GM12878 (cell line): ENCODE measurements around the gene KCNK4. TPM values are rescaled to one million over a fixed set of nuclear protein-coding genes. Genes with fewer than 3 reads are reported as not detected.

Source experiments
- ATAC-seq: fragments of 200-7000 bp; cut with Tn5 transposase; 3 replicates; pipeline ENCODE4 v1.9.1; 2020; ENCODE audit warnings: mild to moderate bottlenecking, moderate library complexity
- BruUV-seq: library from RNA; stranded (reverse); fragments of 400-500 nt; replicated peaks from 2 replicates; lab custom pipeline; 2021; lab: Mats Ljungman, UMichigan
- CTCF ChIA-PET: fragments of 300-600 bp; sonication (Branson Sonifier 250); formaldehyde crosslinking; extraction: SDS; loops from one replicate; lab custom pipeline; 2021; ENCODE audit warnings: inconsistent platforms; lab: Yijun Ruan, JAX
- POLR2A ChIA-PET: fragments of 350-600 bp; formaldehyde crosslinking; extraction: SDS; loops from one replicate; lab custom pipeline; 2021; ENCODE audit warnings: inconsistent platforms; lab: Charles Lee
- RAD21 ChIA-PET: fragments of 300-600 bp; sonication (Branson Sonifier 250); formaldehyde crosslinking; loops from one replicate; lab custom pipeline; 2023; ENCODE audit warnings: antibody characterized with exemption; ENCODE audit not compliant: unreplicated experiment; lab: Charles Lee
- SMC1A ChIA-PET: fragments of 300-600 bp; sonication (Branson Sonifier 250); formaldehyde crosslinking; loops from one replicate; lab custom pipeline; 2023; ENCODE audit not compliant: unreplicated experiment, uncharacterized antibody; lab: Charles Lee
- DNase-seq: peaks from one replicate; pipeline ENCODE4 v3.0.0-alpha.2; 2011; ENCODE audit warnings: low read depth, low spot score
- FAIRE-seq: peaks from 3 replicates; lab custom pipeline; 2011; peaks lifted over from hg19 to GRCh38; lab: Jason Lieb, UNC
- H2AFZ ChIP-seq: 2 replicates; pipeline ENCODE4 v1.6.0; 2011; ENCODE audit warnings: low read depth, low read length, control low read depth; ENCODE audit not compliant: control insufficient read depth
- H3K27ac ChIP-seq: 2 replicates; pipeline ENCODE4 v1.5.1; 2011; ENCODE audit warnings: control low read depth; ENCODE audit not compliant: control insufficient read depth, insufficient read depth
- H3K27me3 ChIP-seq, 2 experiments: replicated peaks in 1 of 2; 2 replicates each; pipeline versions ENCODE4 v1.6.0 to v1.6.1; 2011; ENCODE audit warnings: low read length in 1 of 2; ENCODE audit not compliant: control insufficient read depth in 2 of 2, insufficient read depth in 2 of 2
- H3K36me3 ChIP-seq, 2 experiments: 2 replicates each; pipeline ENCODE4 v1.5.1; 2011; ENCODE audit warnings: low read length in 1 of 2; ENCODE audit not compliant: control insufficient read depth in 2 of 2, insufficient read depth in 2 of 2
- H3K4me1 ChIP-seq: 2 replicates; pipeline ENCODE4 v1.6.1; 2011; ENCODE audit warnings: mild to moderate bottlenecking, low read length, moderate library complexity, mixed read lengths; ENCODE audit not compliant: control insufficient read depth, insufficient read depth
- H3K4me2 ChIP-seq: 2 replicates; pipeline ENCODE4 v1.6.0; 2011; ENCODE audit warnings: control low read depth; ENCODE audit not compliant: control insufficient read depth, insufficient read depth
- H3K4me3 ChIP-seq: fragments of 200-600 bp; sonication (generic); 2 replicates; pipeline ENCODE4 v1.5.1; 2016
- H3K79me2 ChIP-seq: 2 replicates; pipeline ENCODE4 v1.6.0; 2011; ENCODE audit warnings: low read length; ENCODE audit not compliant: control insufficient read depth, insufficient read depth
- H3K9ac ChIP-seq: 2 replicates; pipeline ENCODE4 v1.8.0; 2011; ENCODE audit warnings: low read length, control low read depth, mixed read lengths; ENCODE audit not compliant: control insufficient read depth, insufficient read depth
- H3K9me3 ChIP-seq: replicated peaks from 3 replicates; pipeline ENCODE4 v1.5.1; 2011; ENCODE audit warnings: mild to moderate bottlenecking, low read length; ENCODE audit not compliant: control insufficient read depth, insufficient read depth
- H4K20me1 ChIP-seq: 2 replicates; pipeline ENCODE4 v1.6.0; 2011; ENCODE audit not compliant: control insufficient read depth, insufficient read depth
- ATF7 ChIP-seq: fragments of 450-650 bp; IDR thresholded peaks from 2 replicates; pipeline ENCODE4 v1.6.1; 2016; ENCODE audit warnings: low read depth, mild to moderate bottlenecking
- CBX3 ChIP-seq: fragments of 200-600 bp; sonication (generic); IDR thresholded peaks from 2 replicates; pipeline ENCODE4 v1.6.1; 2016; ENCODE audit warnings: low read depth, borderline replicate concordance
- CBX5 ChIP-seq: sonication (generic); IDR thresholded peaks from 2 replicates; pipeline ENCODE4 v1.6.1; 2016; ENCODE audit warnings: low read depth, moderate library complexity, mild to moderate bottlenecking, inconsistent platforms
- EED ChIP-seq: sonication (generic); IDR thresholded peaks from 2 replicates; pipeline ENCODE4 v1.6.1; 2016; ENCODE audit warnings: antibody characterized with exemption, low read depth
- EGR1 ChIP-seq, 2 experiments: IDR thresholded peaks; 1 replicate in 1 of 2; 2 replicates in 1 of 2; pipeline ENCODE4 v1.6.1; 2011 to 2012; ENCODE audit warnings: low read depth in 2 of 2, low read length in 2 of 2, borderline replicate concordance in 1 of 2, mild to moderate bottlenecking in 1 of 2, moderate library complexity in 1 of 2
- ETV6 ChIP-seq, 2 experiments: fragments of 450-650 bp in 1 of 2; IDR thresholded peaks in 1 of 2; conservative IDR thresholded peaks in 1 of 2; 2 replicates each; pipeline ENCODE4 v1.6.1; 2014; ENCODE audit warnings: antibody characterized with exemption in 1 of 2, borderline replicate concordance in 1 of 2, low read depth in 1 of 2, mild to moderate bottlenecking in 1 of 2, moderate library complexity in 1 of 2
- NFXL1 ChIP-seq: fragments of 450-650 bp; IDR thresholded peaks from 2 replicates; pipeline ENCODE4 v1.6.1; 2017; ENCODE audit warnings: antibody characterized with exemption, mild to moderate bottlenecking, borderline replicate concordance
- POLR2A ChIP-seq: IDR thresholded peaks from 2 replicates; pipeline ENCODE4 v1.6.1; 2011; ENCODE audit warnings: low read depth, mild to moderate bottlenecking, low read length
- SMC3 ChIP-seq: IDR thresholded peaks from 2 replicates; pipeline ENCODE4 v1.6.1; 2011; ENCODE audit warnings: low read length, improper control_type of control experiment, borderline replicate concordance
- SP1 ChIP-seq: IDR thresholded peaks from one replicate; pipeline ENCODE4 v1.6.1; 2011; ENCODE audit warnings: low read depth, low read length
- SPI1 ChIP-seq: IDR thresholded peaks from 2 replicates; pipeline ENCODE4 v1.6.1; 2011; ENCODE audit warnings: low read depth, mild to moderate bottlenecking, low read length, moderate library complexity, borderline replicate concordance; ENCODE audit not compliant: insufficient read depth
- TCF7 ChIP-seq: IDR thresholded peaks from 2 replicates; pipeline ENCODE4 v1.6.1; 2014; ENCODE audit warnings: antibody characterized with exemption, borderline replicate concordance
- WRNIP1 ChIP-seq: IDR thresholded peaks from 2 replicates; pipeline ENCODE4 v1.6.1; 2011; ENCODE audit warnings: low read depth, low read length, improper control_type of control experiment, borderline replicate concordance
- WGBS: methylation state at CpG from one replicate; pipeline ENCODE4 v1.1.6; 2016; ENCODE audit warnings: low lambda C conversion rate; ENCODE audit not compliant: insufficient replicate concordance, insufficient coverage; ENCODE audit errors: missing lambda C conversion rate; 5-methylcytosine and 5-hydroxymethylcytosine counted together
- in situ Hi-C: fragments of 300-500 bp; cut with MboI; formaldehyde crosslinking; loops from 9 replicates; pipeline ENCODE4 v1.14.3; 2018; ENCODE audit warnings: mixed read lengths
- intact Hi-C: fragments of 100-400 bp; cut with micrococcal nuclease; formaldehyde crosslinking; loops from one replicate; pipeline ENCODE4 v1.14.2; 2022; ENCODE audit not compliant: unreplicated experiment
- polyA plus RNA-seq, 11 experiments: library from polyadenylated mRNA; depleted of rRNA in 4 of 11; unstranded in 6 of 11; stranded (reverse) in 5 of 11; fragments of >200 nt; fragmentation: Nextera tagmentation in 4 of 11; fragmentation: Illumina TruSeq in 1 of 11; extraction: Ambion mirVana in 4 of 11; extraction: Trizol in 1 of 11; gene quantifications; 1 replicate in 1 of 11; 2 replicates in 10 of 11; pipeline versions ENCODE4 v1.2.1 to v1.2.3, GENCODE V29; 2011 to 2016; ENCODE audit warnings: inconsistent platforms in 2 of 11, missing spikeins in 2 of 11, low read depth in 1 of 11
- total RNA-seq, 4 experiments: library from RNA; depleted of rRNA in 3 of 4; stranded (reverse); fragments of >200 nt in 3 of 4; fragmentation: Illumina TruSeq in 1 of 4; extraction: Trizol in 1 of 4; gene quantifications; 2 replicates each; pipeline versions ENCODE4 v1.2.1 to v1.2.3, GENCODE V29; 2013 to 2021
- TF ChIP-seq, protein P1 (sequence below): fragments of 450-650 bp; IDR thresholded peaks from 2 replicates; pipeline ENCODE4 v1.6.1; 2017; ENCODE audit warnings: borderline replicate concordance
- TF ChIP-seq, protein P2 (sequence below): fragments of 450-650 bp; formaldehyde crosslinking; IDR thresholded peaks from 2 replicates; pipeline ENCODE4 v1.5.0; 2022; ENCODE audit warnings: mild to moderate bottlenecking, missing genetic modification characterization

KCNK4 gene
- total and polyA plus RNA-seq, 10 of the 15 experiments (the other 5 are each of a cell fraction or from before 2014, with no cell fraction given): 0.04 TPM; not detected in 9

DNA sequence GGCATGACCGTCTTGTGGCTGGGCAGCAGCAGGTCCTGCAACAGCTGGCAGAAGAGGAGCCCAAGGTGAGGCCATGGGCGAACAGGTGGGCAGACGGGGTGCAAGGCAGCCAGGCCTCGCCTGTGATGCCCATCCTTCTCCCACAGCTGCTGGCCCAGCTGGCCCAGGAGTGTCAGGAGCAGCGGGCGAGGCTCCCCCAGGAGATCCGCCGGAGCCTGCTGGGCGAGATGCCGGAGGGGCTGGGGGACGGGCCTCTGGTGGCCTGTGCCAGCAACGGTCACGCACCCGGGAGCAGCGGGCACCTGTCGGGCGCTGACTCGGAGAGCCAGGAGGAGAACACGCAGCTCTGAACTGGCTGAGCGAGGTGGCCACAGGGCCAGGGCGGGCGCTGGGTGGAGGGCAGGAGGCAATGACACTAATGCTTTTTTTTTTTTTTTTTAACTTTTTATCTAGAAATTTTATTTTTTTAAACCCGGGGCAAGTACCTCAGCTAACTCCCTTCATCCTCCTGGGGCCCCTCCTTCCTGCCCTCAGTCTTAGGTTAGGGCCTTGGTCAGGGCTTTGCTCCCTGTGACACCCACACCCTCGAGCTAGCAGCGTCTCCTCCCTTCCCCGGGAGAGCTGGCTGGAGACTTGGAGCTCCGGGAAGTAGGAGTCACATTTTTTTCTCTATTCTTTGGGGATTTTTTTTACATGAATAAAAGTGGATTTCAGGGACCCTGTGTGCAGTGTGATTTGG lies 23.7 kb upstream of the KCNK4 start:
- ATAC-seq (no peak), DNase-seq (no peak), FAIRE-seq (no peak)
- in situ Hi-C loops: no loop called here
- H3K9me3 ChIP-seq: no peaks in the 10 kb centered on the region
- H3K9ac ChIP-seq: no peak overlapping the region
- H3K27me3 ChIP-seq: no peaks in the 10 kb centered on the region
- CTCF ChIA-PET: interaction anchor here (3.8 to 5.7 kb wide), 3 partner anchors 16 to 62 kb away, joined by 23 to 147 read pairs (median 65); partner anchors contain the start of genes CATSPERZ, FERMT3 and PLCB3
- peaks cover 10% of the 10 kb centered on the region for H3K4me1 ChIP-seq
- H3K36me3 ChIP-seq: no peaks in the 10 kb centered on the region; a peak in 2 of 4 replicates
- no peak overlapping the region for H2AFZ ChIP-seq
- no TSS peak for BruUV-seq
- POLR2A ChIA-PET: interaction anchor here (0.6 to 6.3 kb wide), 7 partner anchors 9 to 514 kb away, joined by 3 to 71 read pairs (median 5); partner anchors contain the start of genes CATSPERZ, ESRRA, FKBP2 and PPP1R14B
- no peak overlapping the region for H3K4me3 ChIP-seq
- SMC1A ChIA-PET: interaction anchor here (0.7 to 1.3 kb wide), 2 partner anchors 41 to 63 kb away, joined by 3 read pairs; partner anchors contain the start of genes NUDT22 and TRPT1
- H4K20me1 ChIP-seq: no peaks in the 10 kb centered on the region
- RAD21 ChIA-PET: interaction anchor here (1.3 kb wide), 1 partner anchor 63 kb away, joined by 4 read pairs; no protein-coding TSS in a partner anchor
- TF ChIP-seq POLR2A (no peak; the same call in 1 of the 2 replicates), CBX5 (no peak), SPI1 (no peak), EGR1 (IDR thresholded peaks at IDR 0.05; ENCODE audit: borderline replicate concordance in 1 of 2, low read depth in 2 of 2, low read length in 2 of 2) (no peak), ETV6 (conservative IDR thresholded peaks at IDR 0.05 in 1 of 2, IDR thresholded peaks at IDR 0.05 in 1 of 2; ENCODE audit: borderline replicate concordance in 1 of 2, low read depth in 1 of 2) (no peak), SP1 (no peak), WRNIP1 (no peak), ATF7 (no peak), NFXL1 (no peak), SMC3 (no peak), EED (no peak), TCF7 (no peak), CBX3 (no peak)
- TF ChIP-seq, protein P1, sequence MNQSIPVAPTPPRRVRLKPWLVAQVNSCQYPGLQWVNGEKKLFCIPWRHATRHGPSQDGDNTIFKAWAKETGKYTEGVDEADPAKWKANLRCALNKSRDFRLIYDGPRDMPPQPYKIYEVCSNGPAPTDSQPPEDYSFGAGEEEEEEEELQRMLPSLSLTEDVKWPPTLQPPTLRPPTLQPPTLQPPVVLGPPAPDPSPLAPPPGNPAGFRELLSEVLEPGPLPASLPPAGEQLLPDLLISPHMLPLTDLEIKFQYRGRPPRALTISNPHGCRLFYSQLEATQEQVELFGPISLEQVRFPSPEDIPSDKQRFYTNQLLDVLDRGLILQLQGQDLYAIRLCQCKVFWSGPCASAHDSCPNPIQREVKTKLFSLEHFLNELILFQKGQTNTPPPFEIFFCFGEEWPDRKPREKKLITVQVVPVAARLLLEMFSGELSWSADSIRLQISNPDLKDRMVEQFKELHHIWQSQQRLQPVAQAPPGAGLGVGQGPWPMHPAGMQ: no peak
- TF ChIP-seq, protein P2, sequence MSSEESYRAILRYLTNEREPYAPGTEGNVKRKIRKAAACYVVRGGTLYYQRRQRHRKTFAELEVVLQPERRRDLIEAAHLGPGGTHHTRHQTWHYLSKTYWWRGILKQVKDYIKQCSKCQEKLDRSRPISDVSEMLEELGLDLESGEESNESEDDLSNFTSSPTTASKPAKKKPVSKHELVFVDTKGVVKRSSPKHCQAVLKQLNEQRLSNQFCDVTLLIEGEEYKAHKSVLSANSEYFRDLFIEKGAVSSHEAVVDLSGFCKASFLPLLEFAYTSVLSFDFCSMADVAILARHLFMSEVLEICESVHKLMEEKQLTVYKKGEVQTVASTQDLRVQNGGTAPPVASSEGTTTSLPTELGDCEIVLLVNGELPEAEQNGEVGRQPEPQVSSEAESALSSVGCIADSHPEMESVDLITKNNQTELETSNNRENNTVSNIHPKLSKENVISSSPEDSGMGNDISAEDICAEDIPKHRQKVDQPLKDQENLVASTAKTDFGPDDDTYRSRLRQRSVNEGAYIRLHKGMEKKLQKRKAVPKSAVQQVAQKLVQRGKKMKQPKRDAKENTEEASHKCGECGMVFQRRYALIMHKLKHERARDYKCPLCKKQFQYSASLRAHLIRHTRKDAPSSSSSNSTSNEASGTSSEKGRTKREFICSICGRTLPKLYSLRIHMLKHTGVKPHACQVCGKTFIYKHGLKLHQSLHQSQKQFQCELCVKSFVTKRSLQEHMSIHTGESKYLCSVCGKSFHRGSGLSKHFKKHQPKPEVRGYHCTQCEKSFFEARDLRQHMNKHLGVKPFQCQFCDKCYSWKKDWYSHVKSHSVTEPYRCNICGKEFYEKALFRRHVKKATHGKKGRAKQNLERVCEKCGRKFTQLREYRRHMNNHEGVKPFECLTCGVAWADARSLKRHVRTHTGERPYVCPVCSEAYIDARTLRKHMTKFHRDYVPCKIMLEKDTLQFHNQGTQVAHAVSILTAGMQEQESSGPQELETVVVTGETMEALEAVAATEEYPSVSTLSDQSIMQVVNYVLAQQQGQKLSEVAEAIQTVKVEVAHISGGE: no peak
- no peak overlapping the region for H3K27ac ChIP-seq
- whole genome bisulfite sequencing: 93% methylated on average over 24 of the region's 27 CpGs
- H3K4me2 ChIP-seq: peak overlapping the region; percentile 100; the same call in 1 of the 2 replicates
- peaks cover 16% of the 10 kb centered on the region for H3K79me2 ChIP-seq
- intact Hi-C loops: no loop called here
